GM12891 (cell line): ENCODE results near the gene HOXA6.

ENCODE experiments used
- POLR2A ChIP-seq: IDR thresholded peaks from 2 replicates; pipeline ENCODE4 v1.6.1; 2011; ENCODE audit warnings: low read depth, low read length, control low read depth
- POLR2AphosphoS5 ChIP-seq: IDR thresholded peaks from 2 replicates; pipeline ENCODE4 v1.6.1; 2011; ENCODE audit warnings: low read depth, low read length, control low read depth
- SPI1 ChIP-seq: IDR thresholded peaks from 2 replicates; pipeline ENCODE4 v1.6.1; 2011; ENCODE audit warnings: low read depth, low read length, control low read depth
- TAF1 ChIP-seq: IDR thresholded peaks from 2 replicates; pipeline ENCODE4 v1.6.1; 2011; ENCODE audit warnings: low read depth, low read length, control low read depth

DNA sequence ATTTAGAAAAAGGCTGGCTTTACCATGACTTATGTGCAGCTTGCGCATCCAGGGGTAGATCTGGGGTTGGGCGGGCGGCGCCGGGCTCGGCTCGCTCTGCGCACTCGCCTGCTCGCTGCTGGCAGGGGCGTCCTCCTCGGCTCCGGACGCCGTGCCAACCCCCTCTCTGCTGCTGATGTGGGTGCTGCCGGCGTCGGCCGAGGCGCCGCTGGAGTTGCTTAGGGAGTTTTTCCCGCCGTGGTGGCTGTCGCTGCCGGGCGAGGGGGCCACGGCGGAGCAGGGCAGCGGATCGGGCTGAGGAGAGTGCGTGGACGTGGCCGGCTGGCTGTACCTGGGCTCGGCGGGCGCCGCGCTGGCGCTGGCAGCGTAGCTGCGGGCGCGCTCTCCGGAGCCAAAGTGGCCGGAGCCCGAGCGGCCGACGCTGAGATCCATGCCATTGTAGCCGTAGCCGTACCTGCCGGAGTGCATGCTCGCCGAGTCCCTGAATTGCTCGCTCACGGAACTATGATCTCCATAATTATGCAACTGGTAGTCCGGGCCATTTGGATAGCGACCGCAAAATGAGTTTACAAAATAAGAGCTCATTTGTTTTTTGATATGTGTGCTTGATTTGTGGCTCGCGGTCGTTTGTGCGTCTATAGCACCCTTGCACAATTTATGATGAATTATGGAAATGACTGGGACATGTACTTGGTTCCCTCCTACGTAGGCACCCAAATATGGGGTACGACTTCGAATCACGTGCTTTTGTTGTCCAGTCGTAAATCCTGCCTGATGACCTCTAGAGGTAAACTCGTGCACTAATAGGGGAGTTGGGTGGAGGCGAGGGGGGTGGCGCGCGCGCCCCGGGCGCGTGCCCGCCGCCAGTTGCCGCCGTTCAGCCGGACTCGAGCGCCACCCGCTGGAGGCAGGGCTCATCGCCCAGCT lies 4.3 kb downstream of the HOXA6 start, which contains the start of gene HOXA5:
- no peak for TF ChIP-seq POLR2A
- no peak for TF ChIP-seq TAF1
- TF ChIP-seq SPI1: no peak
- no peak for TF ChIP-seq POLR2AphosphoS5
